Astrocyte (in vitro differentiated cells and primary cell): ENCODE data around the gene TBCA. TPM values are rescaled to one million over a fixed set of nuclear protein-coding genes. Genes with fewer than 3 reads are reported as not detected.
"Not testable (repeated sequence)": the region's sequence is repeated elsewhere in the genome, so short reads cannot be mapped to it uniquely, and the experiment has no call there.

Experiments used
- DNase-seq: peaks from one replicate; pipeline ENCODE4 v3.0.0-alpha.2; 2010; ENCODE audit warnings: low read depth
- FAIRE-seq: peaks from 2 replicates; lab custom pipeline; 2011; peaks lifted over from hg19 to GRCh38; lab: Jason Lieb, UNC
- H2AFZ ChIP-seq: 2 replicates; pipeline ENCODE4 v1.6.0; 2012; ENCODE audit warnings: low read depth, low read length, inconsistent platforms
- H3K27ac ChIP-seq: 2 replicates; pipeline ENCODE4 v1.5.1; 2011; ENCODE audit warnings: low read depth, low read length, inconsistent platforms
- H3K27me3 ChIP-seq: 2 replicates; pipeline ENCODE4 v1.6.0; 2011; ENCODE audit warnings: low read length, inconsistent platforms; ENCODE audit not compliant: insufficient read depth
- H3K36me3 ChIP-seq: 2 replicates; pipeline ENCODE4 v1.5.1; 2011; ENCODE audit warnings: low read length, inconsistent platforms; ENCODE audit not compliant: insufficient read depth
- H3K4me1 ChIP-seq: 2 replicates; pipeline ENCODE4 v1.5.1; 2011; ENCODE audit warnings: low read length, inconsistent platforms; ENCODE audit not compliant: insufficient read depth
- H3K4me2 ChIP-seq: 2 replicates; pipeline ENCODE4 v1.6.0; 2012; ENCODE audit warnings: low read length, inconsistent platforms
- H3K4me3 ChIP-seq: 2 replicates; pipeline ENCODE4 v1.5.1; 2011; ENCODE audit warnings: low read depth, mild to moderate bottlenecking, low read length, inconsistent platforms; ENCODE audit not compliant: insufficient read depth
- H3K79me2 ChIP-seq: 2 replicates; pipeline ENCODE4 v1.6.0; 2012; ENCODE audit warnings: mild to moderate bottlenecking, low read length, inconsistent platforms; ENCODE audit not compliant: insufficient read depth
- H3K9ac ChIP-seq: 2 replicates; pipeline ENCODE4 v1.6.0; 2012; ENCODE audit warnings: mild to moderate bottlenecking, low read length, inconsistent platforms
- H3K9me3 ChIP-seq: 2 replicates; pipeline ENCODE4 v1.5.1; 2012; ENCODE audit warnings: low read depth, mild to moderate bottlenecking, low read length, inconsistent platforms; ENCODE audit not compliant: insufficient read depth
- H4K20me1 ChIP-seq: 2 replicates; pipeline ENCODE4 v1.6.0; 2012; ENCODE audit warnings: low read length, inconsistent platforms; ENCODE audit not compliant: insufficient read depth
- H3K27ac Mint-ChIP-seq: one replicate; pipeline ENCODE4 v1.8.0; 2021; ENCODE audit warnings: mild to moderate bottlenecking, mixed read lengths; ENCODE audit not compliant: unreplicated experiment
- H3K27me3 Mint-ChIP-seq: one replicate; pipeline ENCODE4 v1.8.0; 2021; ENCODE audit warnings: low read depth, mixed read lengths; ENCODE audit not compliant: unreplicated experiment
- H3K36me3 Mint-ChIP-seq: one replicate; pipeline ENCODE4 v1.8.0; 2021; ENCODE audit warnings: low read depth, mixed read lengths; ENCODE audit not compliant: unreplicated experiment
- H3K4me1 Mint-ChIP-seq: one replicate; pipeline ENCODE4 v1.8.0; 2021; ENCODE audit warnings: low read depth, mixed read lengths; ENCODE audit not compliant: unreplicated experiment
- H3K4me3 Mint-ChIP-seq: one replicate; pipeline ENCODE4 v1.8.0; 2021; ENCODE audit warnings: mild to moderate bottlenecking, moderate library complexity, mixed read lengths; ENCODE audit not compliant: unreplicated experiment
- H3K9me3 Mint-ChIP-seq: one replicate; pipeline ENCODE4 v1.8.0; 2021; ENCODE audit warnings: mild to moderate bottlenecking, mixed read lengths; ENCODE audit not compliant: unreplicated experiment
- EZH2 ChIP-seq: IDR thresholded peaks from 2 replicates; pipeline ENCODE4 v1.6.1; 2012; ENCODE audit warnings: mild to moderate bottlenecking, low read length, inconsistent platforms; ENCODE audit not compliant: insufficient read depth
- total RNA-seq: library from RNA; stranded (reverse); gene quantifications from 2 replicates; pipeline ENCODE4 v1.2.1, GENCODE V29; 2021
- TF ChIP-seq, protein P1 (sequence below): IDR thresholded peaks from 2 replicates; pipeline ENCODE4 v1.5.1; 2011; ENCODE audit warnings: low read depth, mild to moderate bottlenecking, inconsistent platforms, low read length, moderate library complexity; ENCODE audit not compliant: insufficient read depth

Gene TBCA
- total RNA-seq, 1 donor from 2014 or later: 207 TPM

DNA sequence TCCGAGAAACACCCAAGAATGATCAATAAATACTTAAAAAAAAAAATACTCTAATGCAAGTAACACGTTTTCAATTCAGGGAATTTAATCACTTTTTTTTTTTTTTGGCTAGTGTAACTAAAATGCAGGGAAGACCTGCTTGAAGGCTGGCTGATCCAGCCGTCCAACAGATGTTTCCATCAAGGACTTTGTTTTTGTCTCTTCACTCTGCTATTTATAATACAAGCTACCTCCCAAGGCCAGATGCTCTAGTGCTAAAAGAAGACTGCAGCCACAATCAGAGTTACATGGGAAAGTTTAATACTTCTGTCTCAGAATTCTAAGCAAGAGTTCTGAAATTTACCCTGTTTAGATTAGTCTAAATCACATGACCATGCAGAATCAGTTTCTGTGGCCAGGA is 14.5 kb downstream of the TBCA start:
- peaks cover 12% of the 10 kb centered on the region for H3K36me3 Mint-ChIP-seq
- H3K27ac ChIP-seq: no peak overlapping the region
- H3K9me3 ChIP-seq: no peaks in the 10 kb centered on the region
- FAIRE-seq (no peak), DNase-seq (no peak)
- peaks cover 83% of the 10 kb centered on the region for H3K79me2 ChIP-seq
- no peaks in the 10 kb centered on the region for H3K4me1 Mint-ChIP-seq
- no peaks in the 10 kb centered on the region for H3K27me3 ChIP-seq
- H2AFZ ChIP-seq: no peak overlapping the region
- H3K9me3 Mint-ChIP-seq: peaks cover 3% of the 10 kb centered on the region
- TF ChIP-seq, protein P1, sequence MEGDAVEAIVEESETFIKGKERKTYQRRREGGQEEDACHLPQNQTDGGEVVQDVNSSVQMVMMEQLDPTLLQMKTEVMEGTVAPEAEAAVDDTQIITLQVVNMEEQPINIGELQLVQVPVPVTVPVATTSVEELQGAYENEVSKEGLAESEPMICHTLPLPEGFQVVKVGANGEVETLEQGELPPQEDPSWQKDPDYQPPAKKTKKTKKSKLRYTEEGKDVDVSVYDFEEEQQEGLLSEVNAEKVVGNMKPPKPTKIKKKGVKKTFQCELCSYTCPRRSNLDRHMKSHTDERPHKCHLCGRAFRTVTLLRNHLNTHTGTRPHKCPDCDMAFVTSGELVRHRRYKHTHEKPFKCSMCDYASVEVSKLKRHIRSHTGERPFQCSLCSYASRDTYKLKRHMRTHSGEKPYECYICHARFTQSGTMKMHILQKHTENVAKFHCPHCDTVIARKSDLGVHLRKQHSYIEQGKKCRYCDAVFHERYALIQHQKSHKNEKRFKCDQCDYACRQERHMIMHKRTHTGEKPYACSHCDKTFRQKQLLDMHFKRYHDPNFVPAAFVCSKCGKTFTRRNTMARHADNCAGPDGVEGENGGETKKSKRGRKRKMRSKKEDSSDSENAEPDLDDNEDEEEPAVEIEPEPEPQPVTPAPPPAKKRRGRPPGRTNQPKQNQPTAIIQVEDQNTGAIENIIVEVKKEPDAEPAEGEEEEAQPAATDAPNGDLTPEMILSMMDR: no peak
- no peak for TF ChIP-seq EZH2
- H3K9ac ChIP-seq: no peak overlapping the region
- H4K20me1 ChIP-seq: peaks cover 61% of the 10 kb centered on the region
- H3K4me3 Mint-ChIP-seq: no peak overlapping the region
- no peaks in the 10 kb centered on the region for H3K27me3 Mint-ChIP-seq
- H3K36me3 ChIP-seq: no peaks in the 10 kb centered on the region
- no peak overlapping the region for H3K4me2 ChIP-seq
- no peak overlapping the region for H3K27ac Mint-ChIP-seq
- H3K4me3 ChIP-seq: no peak overlapping the region
- no peaks in the 10 kb centered on the region for H3K4me1 ChIP-seq

DNA sequence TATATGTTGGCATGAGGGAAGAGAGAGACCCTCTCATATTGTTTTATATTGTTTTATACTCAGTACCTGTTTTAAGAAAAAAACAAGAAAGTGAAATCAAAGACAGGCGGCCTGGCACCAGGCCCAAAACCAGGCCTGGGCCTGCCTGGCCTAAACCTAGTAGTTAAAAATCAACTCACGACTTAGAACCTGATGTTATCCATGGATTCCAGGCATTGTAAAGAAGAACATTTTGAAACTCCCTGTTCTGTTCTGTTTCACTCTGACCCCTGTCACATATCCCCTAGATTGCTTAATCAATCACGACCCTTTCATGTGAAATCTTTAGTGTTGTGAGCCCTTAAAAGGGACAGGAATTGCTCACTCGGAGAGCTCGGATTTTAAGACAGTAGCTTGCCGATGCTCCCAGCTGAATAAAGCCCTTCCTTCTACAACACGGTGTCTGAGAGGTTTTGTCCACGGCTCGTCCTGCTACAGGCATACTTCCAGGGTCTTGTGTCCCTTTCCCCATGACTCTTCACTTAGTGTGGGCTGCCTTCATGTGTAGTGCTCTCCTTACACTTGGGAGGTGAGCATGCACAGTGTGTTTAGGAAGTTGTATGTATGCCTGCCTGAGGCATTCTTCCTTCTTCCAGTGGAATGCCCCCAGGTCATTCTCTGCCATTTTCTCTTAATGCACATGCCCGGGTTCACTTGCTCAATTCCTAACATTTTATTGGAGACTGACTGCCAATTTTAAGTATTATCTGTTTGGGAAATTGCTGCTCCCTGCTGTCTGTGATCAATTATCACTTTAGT is 17.8 kb downstream of the TBCA start:
- H3K4me3 Mint-ChIP-seq: no peak overlapping the region
- Histone ChIP-seq H3K9me3 (no peaks in the 10 kb centered on the region), H3K9ac (no peak overlapping the region), H3K27me3 (no peaks in the 10 kb centered on the region), H3K79me2 (peaks cover 86% of the 10 kb centered on the region), H3K4me3 (no peak overlapping the region), H3K36me3 (no peaks in the 10 kb centered on the region), H3K4me2 (no peak overlapping the region), H3K27ac (no peak overlapping the region), H2AFZ (no peak overlapping the region), H4K20me1 (peaks cover 67% of the 10 kb centered on the region), H3K4me1 (no peaks in the 10 kb centered on the region)
- H3K4me1 Mint-ChIP-seq: peaks cover under 1% of the 10 kb centered on the region
- H3K27ac Mint-ChIP-seq: no peak overlapping the region
- peaks cover 8% of the 10 kb centered on the region for H3K36me3 Mint-ChIP-seq
- FAIRE-seq: no peak
- no peak for DNase-seq
- no peaks in the 10 kb centered on the region for H3K27me3 Mint-ChIP-seq
- TF ChIP-seq, protein P1: no peak
- TF ChIP-seq EZH2: no peak
- peaks cover under 1% of the 10 kb centered on the region for H3K9me3 Mint-ChIP-seq

DNA sequence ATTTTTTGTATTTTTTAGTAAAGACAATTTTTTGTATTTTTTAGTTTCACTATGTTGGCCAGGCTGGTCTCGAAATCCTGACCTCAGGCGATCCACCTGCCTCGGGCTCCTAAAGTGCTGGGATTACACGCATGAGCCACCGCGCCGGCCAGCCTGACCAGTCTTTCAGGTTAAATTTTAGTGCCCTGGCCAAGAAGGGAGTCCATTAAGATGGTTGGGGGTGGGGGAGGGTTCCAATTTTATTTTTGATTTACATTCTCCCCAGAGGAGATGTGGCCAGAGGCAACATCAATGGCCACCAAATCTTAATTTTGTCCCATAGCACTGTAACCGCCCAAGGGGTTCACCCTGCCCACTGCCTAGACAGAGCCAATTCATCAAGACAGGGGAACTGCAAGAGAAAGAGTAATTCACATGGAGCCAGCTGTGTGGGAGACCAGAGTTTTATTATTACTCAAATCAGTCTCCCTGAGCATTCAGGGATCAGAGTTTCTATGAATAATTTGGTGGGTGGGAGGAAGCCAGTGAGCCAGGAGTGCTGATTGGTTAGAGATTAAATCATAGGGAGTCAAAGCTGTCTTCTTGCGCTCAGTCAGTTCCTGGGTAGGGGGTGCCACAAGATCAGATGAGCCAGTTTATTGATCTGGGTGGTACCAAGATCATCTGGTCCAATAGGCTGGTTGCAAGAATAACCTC is 24.7 kb downstream of the TBCA start:
- H3K27ac ChIP-seq: no peak overlapping the region
- peaks cover 12% of the 10 kb centered on the region for H3K4me1 Mint-ChIP-seq
- no peaks in the 10 kb centered on the region for H3K36me3 ChIP-seq
- no peaks in the 10 kb centered on the region for H3K27me3 Mint-ChIP-seq
- peaks cover 97% of the 10 kb centered on the region for H3K79me2 ChIP-seq
- H3K9me3 Mint-ChIP-seq: no peaks in the 10 kb centered on the region
- H3K36me3 Mint-ChIP-seq: no peaks in the 10 kb centered on the region
- FAIRE-seq (no peak), DNase-seq (no peak)
- no peak overlapping the region for H3K4me3 Mint-ChIP-seq
- H3K9me3 ChIP-seq: no peaks in the 10 kb centered on the region
- peaks cover 74% of the 10 kb centered on the region for H4K20me1 ChIP-seq
- H3K4me2 ChIP-seq: no peak overlapping the region
- H3K9ac ChIP-seq: no peak overlapping the region
- TF ChIP-seq EZH2: no peak
- TF ChIP-seq, protein P1: no peak
- no peaks in the 10 kb centered on the region for H3K27me3 ChIP-seq
- no peak overlapping the region for H2AFZ ChIP-seq
- H3K4me3 ChIP-seq: no peak overlapping the region
- no peaks in the 10 kb centered on the region for H3K4me1 ChIP-seq
- no peak overlapping the region for H3K27ac Mint-ChIP-seq

DNA sequence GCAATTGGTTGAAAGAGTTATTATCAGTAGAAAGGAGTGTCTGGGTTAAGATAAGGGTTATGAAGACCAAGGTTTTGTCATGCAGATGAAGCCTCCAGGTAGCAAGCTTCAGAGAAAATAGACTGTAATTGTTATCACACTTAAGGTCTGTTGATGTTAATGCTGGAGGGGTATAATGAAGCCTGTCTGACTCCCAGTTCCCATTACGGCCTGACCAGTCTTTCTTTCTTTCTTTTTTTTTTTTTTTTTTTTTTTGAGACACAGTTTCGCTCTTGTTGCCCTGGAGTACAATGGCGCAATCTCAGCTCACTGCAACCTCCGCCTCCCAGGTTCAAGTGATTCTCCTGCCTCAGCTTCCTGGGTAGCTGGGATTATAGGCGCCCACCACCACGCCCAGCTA is 25.2 kb downstream of the TBCA start:
- H3K79me2 ChIP-seq: peaks cover 97% of the 10 kb centered on the region
- not testable (repeated sequence) for H3K9ac ChIP-seq, H3K4me1 ChIP-seq, H3K27ac Mint-ChIP-seq, FAIRE-seq, H3K27me3 ChIP-seq, H3K27ac ChIP-seq, DNase-seq, H3K36me3 Mint-ChIP-seq, H3K27me3 Mint-ChIP-seq, H3K9me3 ChIP-seq, H3K4me2 ChIP-seq, H3K4me3 Mint-ChIP-seq, H3K9me3 Mint-ChIP-seq, H2AFZ ChIP-seq, H3K4me3 ChIP-seq, H3K36me3 ChIP-seq
- peaks cover 71% of the 10 kb centered on the region for H4K20me1 ChIP-seq
- peaks cover 12% of the 10 kb centered on the region for H3K4me1 Mint-ChIP-seq
